CD4-positive, alpha-beta memory T cell (primary cell): Measurements from ENCODE around the gene UBE2L6. TPM values are rescaled to one million over a fixed set of nuclear protein-coding genes. Genes with fewer than 3 reads are reported as not detected.

ENCODE experiments used
- CTCF ChIA-PET: fragments of 350-600 bp; sonication (Branson Sonifier 250); formaldehyde crosslinking; loops from one replicate; lab custom pipeline; 2021; ENCODE audit warnings: inconsistent platforms; ENCODE audit not compliant: partially characterized antibody; lab: Charles Lee
- POLR2A ChIA-PET: fragments of 350-600 bp; sonication (Branson Sonifier 250); formaldehyde crosslinking; loops from one replicate; lab custom pipeline; 2021; ENCODE audit not compliant: partially characterized antibody; lab: Charles Lee
- DNase-seq, 5 donors: peaks; one replicate each; pipeline versions ENCODE4 v3.0.0 to v3.0.0-alpha.2; 2020 to 2022; ENCODE audit warnings: mixed read lengths in 1 of 5
- H3K27ac ChIP-seq: one replicate; pipeline ENCODE4 v1.7.0; 2013; ENCODE audit warnings: low read depth, low read length
- H3K27me3 ChIP-seq: 2 replicates; pipeline ENCODE4 v1.7.0; 2013; ENCODE audit warnings: mild to moderate bottlenecking, low read length, moderate library complexity; ENCODE audit not compliant: insufficient read depth
- H3K36me3 ChIP-seq: 2 replicates; pipeline ENCODE4 v1.7.0; 2013; ENCODE audit warnings: mild to moderate bottlenecking, low read length, moderate library complexity; ENCODE audit not compliant: insufficient read depth
- H3K4me1 ChIP-seq: 2 replicates; pipeline ENCODE4 v1.7.0; 2013; ENCODE audit warnings: mild to moderate bottlenecking, low read length, moderate library complexity; ENCODE audit not compliant: insufficient read depth
- H3K4me3 ChIP-seq, 2 donors: one replicate each; pipeline ENCODE4 v1.7.0; 2013; ENCODE audit warnings: low read length in 2 of 2, mild to moderate bottlenecking in 1 of 2
- H3K9me3 ChIP-seq, 2 donors: one replicate each; pipeline ENCODE4 v1.7.0; 2013; ENCODE audit warnings: low read length in 2 of 2, control low read depth in 1 of 2; ENCODE audit not compliant: control insufficient read depth in 1 of 2
- H3K27ac Mint-ChIP-seq, 7 donors: one replicate each; pipeline ENCODE4 v1.8.0; 2020 to 2021; ENCODE audit warnings: mixed read lengths in 7 of 7, mild to moderate bottlenecking in 6 of 7, inconsistent platforms in 3 of 7, moderate library complexity in 3 of 7
- H3K27me3 Mint-ChIP-seq, 2 donors: one replicate each; pipeline ENCODE4 v1.8.0; 2020 to 2021; ENCODE audit warnings: mixed read lengths in 2 of 2
- H3K36me3 Mint-ChIP-seq, 2 donors: one replicate each; pipeline ENCODE4 v1.8.0; 2020 to 2021; ENCODE audit warnings: mixed read lengths in 2 of 2, inconsistent platforms in 1 of 2, mild to moderate bottlenecking in 1 of 2
- H3K4me1 Mint-ChIP-seq, 4 donors: one replicate each; pipeline ENCODE4 v1.8.0; 2020 to 2021; ENCODE audit warnings: mixed read lengths in 4 of 4, mild to moderate bottlenecking in 1 of 4
- H3K4me3 Mint-ChIP-seq, 8 donors: one replicate each; pipeline ENCODE4 v1.8.0; 2020 to 2021; ENCODE audit warnings: mixed read lengths in 8 of 8, mild to moderate bottlenecking in 7 of 8, moderate library complexity in 6 of 8, inconsistent platforms in 3 of 8
- H3K9me3 Mint-ChIP-seq, 8 donors: one replicate each; pipeline ENCODE4 v1.8.0; 2020 to 2021; ENCODE audit warnings: mixed read lengths in 8 of 8, mild to moderate bottlenecking in 5 of 8, inconsistent platforms in 3 of 8, moderate library complexity in 1 of 8
- intact Hi-C: fragments of 100-400 bp; cut with micrococcal nuclease; formaldehyde crosslinking; loops from one replicate; pipeline ENCODE4 v1.15.1; 2023
- polyA plus RNA-seq, 2 donors: library from polyadenylated mRNA; unstranded; fragments of 300-500 nt; fragmentation: Illumina TruSeq; gene quantifications; one replicate each; pipeline ENCODE4 v1.2.3, GENCODE V29; 2021
- total RNA-seq, 2 experiments: library from RNA; stranded (reverse); gene quantifications; one replicate each; pipeline ENCODE4 v1.2.3, GENCODE V29; 2021

UBE2L6 gene
- total and polyA plus RNA-seq, 4 experiments from 2014 or later: 79.7 to 320 (median 170) TPM

GRCh38 chr11:57568330-57568766 is 876 bp upstream of the UBE2L6 start:
- CTCF ChIA-PET: interaction anchor here (0.7 to 6.0 kb wide), 44 partner anchors 10 to 1009 kb away, joined by 3 to 181 read pairs (median 4); partner anchors contain the start of genes SELENOH, SLC43A1, TIMM10 and TMX2
- peak overlapping the region; percentile 67 to 81 for H3K4me3 ChIP-seq
- Mint-ChIP-seq H3K4me1 (peaks cover 25 to 59% (median 38%) of the 10 kb centered on the region in 4 donors), H3K27me3 (no peaks in the 10 kb centered on the region), H3K9me3 (no peaks in the 10 kb centered on the region), H3K36me3 (peaks cover 4 to 33% of the 10 kb centered on the region in 2 donors), H3K4me3 (peak overlapping the region; percentile 94 to 100 (median 99)), H3K27ac (peak overlapping the region; percentile 95 to 99 (median 98))
- peak in 4 of 5 donors; percentile 85 to 88 (median 86) for DNase-seq
- no peaks in the 10 kb centered on the region for H3K9me3 ChIP-seq
- peaks cover 28% of the 10 kb centered on the region for H3K4me1 ChIP-seq
- intact Hi-C loops: loop anchor here (1.0 to 5.0 kb wide), 6 partner anchors 73 to 1009 kb away; partner anchors contain the start of genes LPXN, SELENOH and ZFP91
- H3K36me3 ChIP-seq: no peaks in the 10 kb centered on the region
- POLR2A ChIA-PET: interaction anchor here (0.6 to 2.9 kb wide), 20 partner anchors 10 to 1005 kb away, joined by 3 to 20 read pairs (median 5); partner anchors contain the start of genes MED19, SELENOH, SLC43A1 and SLC43A3
- H3K27me3 ChIP-seq: no peaks in the 10 kb centered on the region
- peak overlapping the region; percentile 93 for H3K27ac ChIP-seq

- POLR2A ChIA-PET: interaction anchor here (1.0 to 2.9 kb wide), 12 partner anchors 36 to 1011 kb away, joined by 4 to 20 read pairs (median 8); partner anchors contain the start of genes MED19, SELENOH, SLC43A1 and SLC43A3
- Histone ChIP-seq H3K4me1 (peaks cover 42% of the 10 kb centered on the region), H3K9me3 (no peaks in the 10 kb centered on the region), H3K36me3 (no peaks in the 10 kb centered on the region), H3K27ac (peak overlapping the region; percentile 93), H3K27me3 (no peaks in the 10 kb centered on the region), H3K4me3 (peak overlapping the region; percentile 72 to 81)
- H3K27ac Mint-ChIP-seq: peak overlapping the region; percentile 91 to 98 (median 96)
- H3K36me3 Mint-ChIP-seq: peaks cover 5 to 38% of the 10 kb centered on the region in 2 donors
- peak; percentile 36 to 64 (median 48) for DNase-seq
- H3K27me3 Mint-ChIP-seq: no peaks in the 10 kb centered on the region
- peak overlapping the region; percentile 91 to 100 (median 96) for H3K4me3 Mint-ChIP-seq
- CTCF ChIA-PET: interaction anchor here (0.7 to 6.0 kb wide), 21 partner anchors 8 to 1010 kb away, joined by 3 to 181 read pairs (median 8); partner anchors contain the start of genes TIMM10, TMX2 and YPEL4
- intact Hi-C loops: loop anchor here (1.0 to 5.0 kb wide), 5 partner anchors 37 to 1010 kb away; partner anchors contain the start of genes LPXN, MED19, TIMM10 and TMX2
- peaks cover 29 to 72% (median 47%) of the 10 kb centered on the region in 4 donors for H3K4me1 Mint-ChIP-seq
- no peaks in the 10 kb centered on the region for H3K9me3 Mint-ChIP-seq
Measured at GRCh38 chr11:57566905-57567514, 462 bp downstream of the UBE2L6 start.

GRCh38 chr11:57566005-57566904 is 1.2 kb downstream of the UBE2L6 start:
- peaks cover 48% of the 10 kb centered on the region for H3K4me1 ChIP-seq
- peak overlapping the region; percentile 72 to 81 for H3K4me3 ChIP-seq
- Mint-ChIP-seq H3K36me3 (peaks cover 13 to 44% of the 10 kb centered on the region in 2 donors), H3K4me3 (peak overlapping the region; percentile 91 to 100 (median 96)), H3K27ac (peak overlapping the region; percentile 91 to 98 (median 96)), H3K4me1 (peaks cover 31 to 73% (median 50%) of the 10 kb centered on the region in 4 donors), H3K27me3 (no peaks in the 10 kb centered on the region), H3K9me3 (peaks cover 0 to 1% (median 0%) of the 10 kb centered on the region in 8 donors)
- H3K27ac ChIP-seq: peak overlapping the region; percentile 93
- H3K36me3 ChIP-seq: peaks cover 3% of the 10 kb centered on the region
- ChIA-PET POLR2A (interaction anchor here (1.6 to 2.9 kb wide), 4 partner anchors 74 to 240 kb away, joined by 6 to 20 read pairs (median 10); partner anchors contain the start of gene SSRP1), CTCF (interaction anchor here (1.0 to 6.0 kb wide), 7 partner anchors 19 to 234 kb away, joined by 3 to 181 read pairs (median 7); partner anchors contain the start of gene SERPING1)
- H3K27me3 ChIP-seq: no peaks in the 10 kb centered on the region
- DNase-seq: peak; percentile 38 to 58 (median 49)
- H3K9me3 ChIP-seq: no peaks in the 10 kb centered on the region
- intact Hi-C loops: loop anchor here (1.0 to 5.0 kb wide), 3 partner anchors 36 to 1011 kb away; partner anchors contain the start of genes LPXN, TIMM10 and ZFP91

- ChIA-PET CTCF (interaction anchor here (1.6 kb wide), 1 partner anchor 82 kb away, joined by 4 read pairs; no protein-coding TSS in a partner anchor), POLR2A (no interaction called here)
- Mint-ChIP-seq H3K27ac (peak overlapping the region; percentile 39 to 95 (median 71)), H3K27me3 (no peaks in the 10 kb centered on the region), H3K4me3 (peak overlapping the region in 3 of 8 donors; percentile 4 to 62 (median 57)), H3K9me3 (peaks cover 0 to 1% (median 0%) of the 10 kb centered on the region in 8 donors), H3K4me1 (peaks cover 33 to 65% (median 50%) of the 10 kb centered on the region in 4 donors), H3K36me3 (peaks cover 33 to 67% of the 10 kb centered on the region in 2 donors)
- no peak overlapping the region for H3K27ac ChIP-seq
- intact Hi-C loops: no loop called here
- no peak for DNase-seq
- H3K9me3 ChIP-seq: no peaks in the 10 kb centered on the region
- H3K4me3 ChIP-seq: no peak overlapping the region
- H3K4me1 ChIP-seq: peaks cover 47% of the 10 kb centered on the region
- H3K27me3 ChIP-seq: no peaks in the 10 kb centered on the region
- H3K36me3 ChIP-seq: peaks cover 24% of the 10 kb centered on the region
Measured at GRCh38 chr11:57562596-57562995, 4.9 kb downstream of the UBE2L6 start.

GRCh38 chr11:57560146-57560545 is 7.3 kb downstream of the UBE2L6 start:
- Mint-ChIP-seq H3K27ac (peak overlapping the region in 2 of 7 donors; percentile 29 to 40), H3K4me3 (no peak overlapping the region), H3K9me3 (peaks cover 0 to 1% (median 0%) of the 10 kb centered on the region in 8 donors), H3K27me3 (no peaks in the 10 kb centered on the region), H3K4me1 (peaks cover 26 to 51% (median 37%) of the 10 kb centered on the region in 4 donors), H3K36me3 (peaks cover 36 to 70% of the 10 kb centered on the region in 2 donors)
- Histone ChIP-seq H3K9me3 (no peaks in the 10 kb centered on the region), H3K4me1 (peaks cover 38% of the 10 kb centered on the region), H3K36me3 (peaks cover 46% of the 10 kb centered on the region), H3K4me3 (no peak overlapping the region), H3K27me3 (no peaks in the 10 kb centered on the region), H3K27ac (no peak overlapping the region)
- CTCF ChIA-PET: interaction anchor here (1.0 to 3.2 kb wide), 3 partner anchors 8 to 84 kb away, joined by 3 to 18 read pairs (median 12); partner anchors contain the start of gene UBE2L6
- intact Hi-C loops: no loop called here
- POLR2A ChIA-PET: no interaction called here
- no peak for DNase-seq

GRCh38 chr11:57556041-57556440 is 11.4 kb downstream of the UBE2L6 start:
- Histone ChIP-seq H3K4me1 (peaks cover 2% of the 10 kb centered on the region), H3K9me3 (no peaks in the 10 kb centered on the region), H3K27ac (no peak overlapping the region), H3K27me3 (no peaks in the 10 kb centered on the region), H3K4me3 (no peak overlapping the region), H3K36me3 (peaks cover 79% of the 10 kb centered on the region)
- Mint-ChIP-seq H3K27me3 (no peaks in the 10 kb centered on the region), H3K4me1 (peaks cover 5 to 10% (median 7%) of the 10 kb centered on the region in 4 donors), H3K9me3 (no peaks in the 10 kb centered on the region), H3K36me3 (peaks cover 43 to 80% of the 10 kb centered on the region in 2 donors), H3K27ac (peak overlapping the region in 1 of 7 donors; percentile 37), H3K4me3 (no peak overlapping the region)
- POLR2A ChIA-PET: no interaction called here
- CTCF ChIA-PET: no interaction called here
- no peak for DNase-seq
- intact Hi-C loops: no loop called here
